ENCODE results near the gene SLC2A11. TPM values are rescaled to one million over a fixed set of nuclear protein-coding genes. Genes with fewer than 3 reads are reported as not detected.

The SLC2A11 gene
- total RNA-seq, 1 experiment from 2014 or later: 26.9 TPM

- intact Hi-C loops (cut with micrococcal nuclease; ENCODE audit: unreplicated experiment): no loop called here
- TF ChIP-seq, protein P1, sequence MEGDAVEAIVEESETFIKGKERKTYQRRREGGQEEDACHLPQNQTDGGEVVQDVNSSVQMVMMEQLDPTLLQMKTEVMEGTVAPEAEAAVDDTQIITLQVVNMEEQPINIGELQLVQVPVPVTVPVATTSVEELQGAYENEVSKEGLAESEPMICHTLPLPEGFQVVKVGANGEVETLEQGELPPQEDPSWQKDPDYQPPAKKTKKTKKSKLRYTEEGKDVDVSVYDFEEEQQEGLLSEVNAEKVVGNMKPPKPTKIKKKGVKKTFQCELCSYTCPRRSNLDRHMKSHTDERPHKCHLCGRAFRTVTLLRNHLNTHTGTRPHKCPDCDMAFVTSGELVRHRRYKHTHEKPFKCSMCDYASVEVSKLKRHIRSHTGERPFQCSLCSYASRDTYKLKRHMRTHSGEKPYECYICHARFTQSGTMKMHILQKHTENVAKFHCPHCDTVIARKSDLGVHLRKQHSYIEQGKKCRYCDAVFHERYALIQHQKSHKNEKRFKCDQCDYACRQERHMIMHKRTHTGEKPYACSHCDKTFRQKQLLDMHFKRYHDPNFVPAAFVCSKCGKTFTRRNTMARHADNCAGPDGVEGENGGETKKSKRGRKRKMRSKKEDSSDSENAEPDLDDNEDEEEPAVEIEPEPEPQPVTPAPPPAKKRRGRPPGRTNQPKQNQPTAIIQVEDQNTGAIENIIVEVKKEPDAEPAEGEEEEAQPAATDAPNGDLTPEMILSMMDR (conservative IDR thresholded peaks at IDR 0.05): no peak
- TF ChIP-seq EZH2 (IDR thresholded peaks at IDR 0.05; ENCODE audit: low read depth): no peak
- H3K79me2 ChIP-seq (ENCODE audit: low read depth): no peaks in the 10 kb centered on the region
These were observed 23.3 kb upstream of the SLC2A11 start for GRCh38 chr22:23834406-23834792.

DNA sequence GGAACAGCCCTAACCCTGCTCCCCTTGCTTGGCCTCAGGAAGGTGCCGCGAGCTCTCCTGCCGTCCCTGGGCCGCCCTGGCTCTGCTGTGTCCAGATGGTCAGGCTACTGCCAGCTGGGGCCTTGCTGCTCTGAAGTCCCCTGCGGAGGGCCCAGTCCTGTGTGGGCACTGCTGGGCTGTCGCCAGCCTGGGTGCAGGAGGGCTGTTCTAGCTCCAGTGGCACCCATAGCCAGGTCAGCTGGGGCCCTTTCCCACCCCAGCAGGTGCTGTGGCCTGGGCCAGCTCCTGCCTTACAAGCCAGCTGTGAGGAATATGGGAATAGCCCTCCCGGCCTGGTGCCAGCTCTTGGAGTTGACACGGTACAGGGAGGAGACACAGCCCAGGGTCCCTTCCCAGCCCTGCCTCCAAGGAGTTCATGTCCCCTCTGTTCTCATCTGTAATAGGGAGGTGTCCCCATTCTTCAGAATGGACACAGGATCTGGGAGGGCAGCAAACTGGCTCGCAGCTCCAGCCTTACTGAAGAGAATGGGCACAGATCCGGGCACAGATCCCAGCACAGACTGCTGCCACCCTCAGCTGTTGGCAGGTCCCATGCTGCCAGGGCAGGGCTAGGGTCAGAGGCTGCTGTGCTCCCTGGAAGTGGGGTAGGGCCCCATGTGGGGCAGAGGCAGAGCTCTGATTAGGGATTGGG, 22.7 kb upstream of the SLC2A11 start:
- no peak for TF ChIP-seq EZH2 (IDR thresholded peaks at IDR 0.05; ENCODE audit: low read depth)
- TF ChIP-seq, protein P1 (conservative IDR thresholded peaks at IDR 0.05): no peak
- ChIA-PET CTCF (no interaction called here), POLR2A (ENCODE audit: unreplicated experiment) (no interaction called here)
- no peak overlapping the region for H3K4me2 ChIP-seq
- no peaks in the 10 kb centered on the region for H3K9me3 ChIP-seq (ENCODE audit: insufficient read depth, low read depth)
- H3K36me3 ChIP-seq (ENCODE audit: low read depth): no peaks in the 10 kb centered on the region
- intact Hi-C loops (cut with micrococcal nuclease; ENCODE audit: unreplicated experiment): no loop called here
- no peaks in the 10 kb centered on the region for H3K79me2 ChIP-seq (ENCODE audit: low read depth)
- H3K4me1 ChIP-seq (replicated peaks; ENCODE audit: insufficient read depth): no peaks in the 10 kb centered on the region
- H3K9me2 ChIP-seq (ENCODE audit: insufficient read depth): no peaks in the 10 kb centered on the region
- H3K27ac ChIP-seq: no peak overlapping the region
- H4K20me1 ChIP-seq (ENCODE audit: insufficient read depth): peaks cover 10% of the 10 kb centered on the region
- no peak overlapping the region for H2AFZ ChIP-seq
- DNase-seq: no peak
- no TSS peak for BruUV-seq (replicated peaks)
- H3F3A ChIP-seq (ENCODE audit: insufficient read depth, low read depth): no peaks in the 10 kb centered on the region; the same call in 1 of the 2 replicates
- H3K4me3 ChIP-seq: no peak overlapping the region
- no peaks in the 10 kb centered on the region for H3K27me3 ChIP-seq (ENCODE audit: insufficient read depth, low read depth)

More at GRCh38 chr22:23834406-23834792, 23.3 kb upstream of the SLC2A11 start:
- ChIA-PET CTCF (no interaction called here), POLR2A (ENCODE audit: unreplicated experiment) (no interaction called here)
- Histone ChIP-seq H3K4me3 (no peak overlapping the region), H2AFZ (no peak overlapping the region), H3K9me3 (ENCODE audit: insufficient read depth, low read depth) (no peaks in the 10 kb centered on the region), H3K4me2 (no peak overlapping the region), H3K27ac (no peak overlapping the region), H3K36me3 (ENCODE audit: low read depth) (no peaks in the 10 kb centered on the region), H4K20me1 (ENCODE audit: insufficient read depth) (peaks cover 14% of the 10 kb centered on the region), H3F3A (ENCODE audit: insufficient read depth, low read depth) (no peaks in the 10 kb centered on the region), H3K4me1 (replicated peaks; ENCODE audit: insufficient read depth) (no peaks in the 10 kb centered on the region), H3K9me2 (ENCODE audit: insufficient read depth) (no peaks in the 10 kb centered on the region), H3K27me3 (ENCODE audit: insufficient read depth, low read depth) (no peaks in the 10 kb centered on the region)
- no TSS peak for BruUV-seq (replicated peaks)
- no peak for DNase-seq

DNA sequence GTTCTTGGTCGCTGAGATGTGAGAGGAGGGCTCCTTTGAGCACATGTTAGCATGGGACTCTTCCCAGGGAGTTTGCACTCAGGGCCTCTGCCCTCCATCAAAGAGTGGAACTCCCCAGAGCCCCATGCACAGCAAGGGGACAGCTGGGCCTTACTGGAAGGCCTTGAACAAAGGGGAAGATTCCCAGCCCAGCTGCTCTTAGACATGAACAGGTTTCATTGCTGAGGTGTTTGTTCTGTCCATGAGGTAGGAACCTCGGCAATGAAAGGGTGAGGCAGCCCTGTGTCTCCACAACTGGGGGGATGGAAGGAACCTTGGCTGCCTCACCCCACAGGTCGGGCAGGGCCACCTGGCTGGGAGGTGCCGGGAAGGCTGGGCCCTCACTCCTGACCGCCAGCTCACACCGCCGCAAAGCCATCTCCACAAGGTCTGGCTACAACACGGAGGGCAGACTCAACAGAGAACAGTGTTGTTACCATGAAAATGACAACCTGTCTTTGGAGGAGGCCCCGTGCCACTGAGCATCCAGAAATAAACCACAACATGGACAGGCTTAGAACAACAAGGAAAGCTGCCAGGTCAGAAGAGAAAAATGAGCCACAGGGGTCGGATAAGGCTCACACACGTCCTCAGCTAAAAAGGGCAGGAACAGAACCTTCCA, 22.1 kb upstream of the SLC2A11 start:
- CTCF ChIA-PET: interaction anchor here (0.6 kb wide), 1 partner anchor 492 kb away, joined by 4 read pairs; no protein-coding TSS in a partner anchor
- no peaks in the 10 kb centered on the region for H3K4me1 ChIP-seq (replicated peaks; ENCODE audit: insufficient read depth)

More for the DNA sequence above, 22.1 kb upstream of the SLC2A11 start:
- peaks cover 8% of the 10 kb centered on the region for H4K20me1 ChIP-seq (ENCODE audit: insufficient read depth)
- H3F3A ChIP-seq (ENCODE audit: insufficient read depth, low read depth): no peaks in the 10 kb centered on the region; the same call in 1 of the 2 replicates
- H3K4me2 ChIP-seq: no peak overlapping the region
- TF ChIP-seq, protein P1 (conservative IDR thresholded peaks at IDR 0.05): no peak
- no peak for TF ChIP-seq EZH2 (IDR thresholded peaks at IDR 0.05; ENCODE audit: low read depth)
- no peak overlapping the region for H3K27ac ChIP-seq
- DNase-seq: no peak
- no peaks in the 10 kb centered on the region for H3K9me3 ChIP-seq (ENCODE audit: insufficient read depth, low read depth)
- H2AFZ ChIP-seq: no peak overlapping the region
- BruUV-seq (replicated peaks): no TSS peak
- no peaks in the 10 kb centered on the region for H3K9me2 ChIP-seq (ENCODE audit: insufficient read depth)
- POLR2A ChIA-PET (ENCODE audit: unreplicated experiment): no interaction called here
- H3K27me3 ChIP-seq (ENCODE audit: insufficient read depth, low read depth): no peaks in the 10 kb centered on the region
- intact Hi-C loops (cut with micrococcal nuclease; ENCODE audit: unreplicated experiment): no loop called here
- no peaks in the 10 kb centered on the region for H3K36me3 ChIP-seq (ENCODE audit: low read depth)
- H3K79me2 ChIP-seq (ENCODE audit: low read depth): no peaks in the 10 kb centered on the region
- no peak overlapping the region for H3K4me3 ChIP-seq
